IMR-90 (cell line): Measurements from ENCODE around the gene TMPRSS3.

Experiments
- CHD1 ChIP-seq: IDR thresholded peaks from 2 replicates; pipeline ENCODE4 v1.6.1; 2012; ENCODE audit warnings: low read depth, low read length, improper control_type of control experiment
- POLR2A ChIP-seq: IDR thresholded peaks from 2 replicates; pipeline ENCODE4 v1.6.1; 2012; ENCODE audit warnings: mild to moderate bottlenecking, low read depth, low read length
- RAD21 ChIP-seq: IDR thresholded peaks from 2 replicates; pipeline ENCODE4 v1.6.1; 2012; ENCODE audit warnings: low read length, improper control_type of control experiment
- TF ChIP-seq, protein P1 (sequence below): conservative IDR thresholded peaks from 2 replicates; pipeline ENCODE4 v1.5.1; 2012; ENCODE audit warnings: mild to moderate bottlenecking, low read depth, low read length, improper control_type of control experiment
- TF ChIP-seq, protein P2 (sequence below): fragments of 150-350 bp; IDR thresholded peaks from 2 replicates; pipeline ENCODE4 v1.6.1; 2017; ENCODE audit warnings: mild to moderate bottlenecking, antibody characterized with exemption, low read length, low read depth

DNA sequence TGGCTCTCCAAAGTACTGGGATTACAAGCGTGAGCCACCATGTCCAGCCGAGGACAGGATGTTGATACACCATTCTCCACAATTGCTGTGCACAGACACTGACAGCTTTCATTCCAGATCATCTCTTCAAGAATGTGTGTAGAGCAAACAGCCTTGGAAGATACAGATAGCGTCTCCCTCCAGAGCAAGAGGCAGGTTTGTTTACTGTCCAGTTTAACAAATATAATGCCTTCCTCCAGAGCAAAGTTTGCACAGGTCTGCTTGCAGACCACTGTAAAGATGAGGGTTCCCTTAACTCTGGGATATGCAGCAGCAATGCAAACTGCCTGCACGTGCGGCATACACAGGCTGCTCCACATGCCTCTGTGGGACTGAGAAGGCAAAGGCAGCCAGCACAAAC, 4.6 kb downstream of the TMPRSS3 start:
- TF ChIP-seq, protein P1, sequence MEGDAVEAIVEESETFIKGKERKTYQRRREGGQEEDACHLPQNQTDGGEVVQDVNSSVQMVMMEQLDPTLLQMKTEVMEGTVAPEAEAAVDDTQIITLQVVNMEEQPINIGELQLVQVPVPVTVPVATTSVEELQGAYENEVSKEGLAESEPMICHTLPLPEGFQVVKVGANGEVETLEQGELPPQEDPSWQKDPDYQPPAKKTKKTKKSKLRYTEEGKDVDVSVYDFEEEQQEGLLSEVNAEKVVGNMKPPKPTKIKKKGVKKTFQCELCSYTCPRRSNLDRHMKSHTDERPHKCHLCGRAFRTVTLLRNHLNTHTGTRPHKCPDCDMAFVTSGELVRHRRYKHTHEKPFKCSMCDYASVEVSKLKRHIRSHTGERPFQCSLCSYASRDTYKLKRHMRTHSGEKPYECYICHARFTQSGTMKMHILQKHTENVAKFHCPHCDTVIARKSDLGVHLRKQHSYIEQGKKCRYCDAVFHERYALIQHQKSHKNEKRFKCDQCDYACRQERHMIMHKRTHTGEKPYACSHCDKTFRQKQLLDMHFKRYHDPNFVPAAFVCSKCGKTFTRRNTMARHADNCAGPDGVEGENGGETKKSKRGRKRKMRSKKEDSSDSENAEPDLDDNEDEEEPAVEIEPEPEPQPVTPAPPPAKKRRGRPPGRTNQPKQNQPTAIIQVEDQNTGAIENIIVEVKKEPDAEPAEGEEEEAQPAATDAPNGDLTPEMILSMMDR: no peak
- TF ChIP-seq RAD21 (no peak), CHD1 (no peak), POLR2A (no peak)
- TF ChIP-seq, protein P2, sequence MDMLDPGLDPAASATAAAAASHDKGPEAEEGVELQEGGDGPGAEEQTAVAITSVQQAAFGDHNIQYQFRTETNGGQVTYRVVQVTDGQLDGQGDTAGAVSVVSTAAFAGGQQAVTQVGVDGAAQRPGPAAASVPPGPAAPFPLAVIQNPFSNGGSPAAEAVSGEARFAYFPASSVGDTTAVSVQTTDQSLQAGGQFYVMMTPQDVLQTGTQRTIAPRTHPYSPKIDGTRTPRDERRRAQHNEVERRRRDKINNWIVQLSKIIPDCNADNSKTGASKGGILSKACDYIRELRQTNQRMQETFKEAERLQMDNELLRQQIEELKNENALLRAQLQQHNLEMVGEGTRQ: no peak
